Testis (tissue), 3 donors: ENCODE data around the gene SMIM28. TPM values are rescaled to one million over a fixed set of nuclear protein-coding genes. Genes with fewer than 3 reads are reported as not detected.
"Not testable (repeated sequence)": the region's sequence is repeated elsewhere in the genome, so short reads cannot be mapped to it uniquely, and the experiment has no call there.

ENCODE experiments used
- DNase-seq: peaks from one replicate; pipeline ENCODE4 v3.0.0-alpha.2; 2019
- H3K27ac ChIP-seq, 2 donors: fragments of 200-600 bp; sonication (generic); one replicate each; pipeline ENCODE4 v1.5.1; 2019
- H3K27me3 ChIP-seq: fragments of 200-600 bp; sonication (generic); one replicate; pipeline ENCODE4 v1.5.1; 2019
- H3K36me3 ChIP-seq: fragments of 200-600 bp; sonication (generic); one replicate; pipeline ENCODE4 v1.5.1; 2017; ENCODE audit warnings: low read depth; ENCODE audit errors: missing control alignments
- H3K4me1 ChIP-seq: fragments of 200-600 bp; sonication (generic); one replicate; pipeline ENCODE4 v1.5.1; 2019
- H3K4me3 ChIP-seq, 2 donors: fragments of 200-600 bp; sonication (generic); one replicate each; pipeline ENCODE4 v1.5.1; 2017 to 2019
- H3K9me3 ChIP-seq: fragments of 200-600 bp; sonication (generic); one replicate; pipeline ENCODE4 v1.5.1; 2017
- CTCF ChIP-seq, 3 experiments: fragments of 450-650 bp in 2 of 3; fragments of 200-600 bp in 1 of 3; sonication (generic) in 1 of 3; IDR thresholded peaks; one replicate each; pipeline ENCODE4 v1.5.1; 2016 to 2019; ENCODE audit warnings: antibody characterized with exemption in 3 of 3, mild to moderate bottlenecking in 2 of 3, moderate library complexity in 1 of 3
- POLR2A ChIP-seq: fragments of 450-650 bp; IDR thresholded peaks from one replicate; pipeline ENCODE4 v1.6.1; 2017; ENCODE audit warnings: antibody characterized with exemption, mild to moderate bottlenecking, moderate library complexity
- WGBS, 2 donors: methylation state at CpG; one replicate each; pipeline ENCODE4 v1.1.5; 2018; 5-methylcytosine and 5-hydroxymethylcytosine counted together
- intact Hi-C: fragments of 100-400 bp; cut with DNase I; formaldehyde crosslinking; loops from one replicate; pipeline ENCODE4 v1.15.1; 2023; ENCODE audit warnings: low total_unique reads
- polyA plus RNA-seq: library from polyadenylated mRNA; stranded (reverse); fragments of 350-450 nt; fragmentation: Illumina TruSeq; extraction: RNeasy Lipid Tissue Mini Kit (QIAGEN cat#74804); gene quantifications from one replicate; pipeline ENCODE4 v1.2.3, GENCODE V29; 2014; ENCODE audit warnings: low read depth, low replicate concordance; ENCODE audit not compliant: insufficient read depth
- total RNA-seq, 2 donors: library from RNA; depleted of rRNA; stranded (reverse); fragments of >200 nt; gene quantifications; one replicate each; pipeline ENCODE4 v1.2.3, GENCODE V29; 2016

The SMIM28 gene
- total and polyA plus RNA-seq, 3 donors from 2014 or later = not detected

- H3K27ac ChIP-seq = no peak overlapping the region
- H3K4me1 ChIP-seq = no peaks in the 10 kb centered on the region
- H3K9me3 ChIP-seq = no peaks in the 10 kb centered on the region
- H3K4me3 ChIP-seq = no peak overlapping the region
- WGBS, 2 donors = 62 to 74% methylated on average over 2 of the region's 2 CpGs
- H3K27me3 ChIP-seq = no peaks in the 10 kb centered on the region
- H3K36me3 ChIP-seq = no peaks in the 10 kb centered on the region
- TF ChIP-seq CTCF (IDR thresholded peaks at IDR 0.05) (no peak), POLR2A (no peak)
- DNase-seq = no peak
- intact Hi-C loops = no loop called here
These were observed 29.8 kb upstream of the SMIM28 start for GRCh38 chr6:138347864-138348263.

GRCh38 chr6:138349891-138350290 is 27.8 kb upstream of the SMIM28 start:
- intact Hi-C loops = no loop called here
- H3K27ac ChIP-seq = no peak overlapping the region

GRCh38 chr6:138357928-138358327 is 19.8 kb upstream of the SMIM28 start:
- 91% methylated on average over 1 of the region's 1 CpG for WGBS, 2 donors
- Histone ChIP-seq H3K4me3 (no peak overlapping the region), H3K27me3 (no peaks in the 10 kb centered on the region), H3K9me3 (no peaks in the 10 kb centered on the region), H3K4me1 (no peaks in the 10 kb centered on the region), H3K36me3 (no peaks in the 10 kb centered on the region), H3K27ac (no peak overlapping the region)
- DNase-seq = no peak
- intact Hi-C loops = no loop called here
- TF ChIP-seq POLR2A = no peak
- TF ChIP-seq CTCF (IDR thresholded peaks at IDR 0.05) = no peak

More at GRCh38 chr6:138349891-138350290, 27.8 kb upstream of the SMIM28 start:
- WGBS, 2 donors = 85 to 86% methylated on average over 3 of the region's 3 CpGs
- H3K27me3 ChIP-seq = no peaks in the 10 kb centered on the region
- DNase-seq = no peak
- H3K36me3 ChIP-seq = no peaks in the 10 kb centered on the region
- H3K4me3 ChIP-seq = no peak overlapping the region
- H3K9me3 ChIP-seq = no peaks in the 10 kb centered on the region
- TF ChIP-seq CTCF (IDR thresholded peaks at IDR 0.05) (no peak), POLR2A (no peak)
- H3K4me1 ChIP-seq = no peaks in the 10 kb centered on the region

- H3K27ac ChIP-seq, H3K36me3 ChIP-seq, H3K4me3 ChIP-seq, H3K4me1 ChIP-seq, H3K27me3 ChIP-seq, intact Hi-C loops, H3K9me3 ChIP-seq, DNase-seq: not testable (repeated sequence)
- 94 to 95% methylated on average over 8 of the region's 8 CpGs for WGBS, 2 donors
These were observed 9.0 kb upstream of the SMIM28 start for GRCh38 chr6:138368684-138369083.

GRCh38 chr6:138370631-138371451 is 6.9 kb upstream of the SMIM28 start:
- intact Hi-C loops = no loop called here
- H3K27ac ChIP-seq = no peak overlapping the region
- H3K9me3 ChIP-seq = no peaks in the 10 kb centered on the region
- TF ChIP-seq POLR2A (no peak), CTCF (IDR thresholded peaks at IDR 0.05) (no peak)
- no peaks in the 10 kb centered on the region for H3K36me3 ChIP-seq
- no peaks in the 10 kb centered on the region for H3K27me3 ChIP-seq
- no peak overlapping the region for H3K4me3 ChIP-seq
- no peak for DNase-seq
- H3K4me1 ChIP-seq = no peaks in the 10 kb centered on the region
- WGBS, 2 donors = 69 to 81% methylated on average over 9 of the region's 9 CpGs
